ENCODE measurements around the gene PLCG2.

DNA sequence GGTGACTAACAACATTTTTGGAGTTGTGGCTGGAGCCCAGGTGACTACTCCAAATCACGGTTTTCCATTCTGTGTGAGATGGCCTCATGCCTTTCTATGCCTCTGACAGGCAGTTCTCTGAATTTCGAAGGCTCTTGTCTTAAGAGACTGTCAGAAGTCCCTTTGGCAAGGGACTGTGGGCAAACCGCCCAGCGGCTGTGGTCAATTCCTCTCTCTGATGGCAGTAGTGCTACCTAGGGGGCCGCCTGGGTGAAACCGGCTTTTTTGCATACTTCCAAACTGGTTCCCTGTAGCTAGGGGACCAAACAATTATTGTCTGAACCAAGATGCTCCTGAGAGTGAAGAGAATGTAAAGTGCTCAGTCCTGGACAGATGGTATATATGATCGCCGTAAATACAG is 145.9 kb downstream of the PLCG2 start:
- TF ChIP-seq, protein P1, sequence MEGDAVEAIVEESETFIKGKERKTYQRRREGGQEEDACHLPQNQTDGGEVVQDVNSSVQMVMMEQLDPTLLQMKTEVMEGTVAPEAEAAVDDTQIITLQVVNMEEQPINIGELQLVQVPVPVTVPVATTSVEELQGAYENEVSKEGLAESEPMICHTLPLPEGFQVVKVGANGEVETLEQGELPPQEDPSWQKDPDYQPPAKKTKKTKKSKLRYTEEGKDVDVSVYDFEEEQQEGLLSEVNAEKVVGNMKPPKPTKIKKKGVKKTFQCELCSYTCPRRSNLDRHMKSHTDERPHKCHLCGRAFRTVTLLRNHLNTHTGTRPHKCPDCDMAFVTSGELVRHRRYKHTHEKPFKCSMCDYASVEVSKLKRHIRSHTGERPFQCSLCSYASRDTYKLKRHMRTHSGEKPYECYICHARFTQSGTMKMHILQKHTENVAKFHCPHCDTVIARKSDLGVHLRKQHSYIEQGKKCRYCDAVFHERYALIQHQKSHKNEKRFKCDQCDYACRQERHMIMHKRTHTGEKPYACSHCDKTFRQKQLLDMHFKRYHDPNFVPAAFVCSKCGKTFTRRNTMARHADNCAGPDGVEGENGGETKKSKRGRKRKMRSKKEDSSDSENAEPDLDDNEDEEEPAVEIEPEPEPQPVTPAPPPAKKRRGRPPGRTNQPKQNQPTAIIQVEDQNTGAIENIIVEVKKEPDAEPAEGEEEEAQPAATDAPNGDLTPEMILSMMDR (IDR thresholded peaks at IDR 0.05), result no peak
- TF ChIP-seq POLR2A (IDR thresholded peaks at IDR 0.05), result no peak
